Endothelial cell of umbilical vein (primary cell): ENCODE measurements around the gene SEH1L. TPM values are rescaled to one million over a fixed set of nuclear protein-coding genes. Genes with fewer than 3 reads are reported as not detected.

Source experiments
- BruUV-seq: library from RNA; stranded (reverse); fragments of 400-500 nt; replicated peaks from 2 replicates; lab custom pipeline; 2021; lab: Mats Ljungman, UMichigan
- CTCF ChIA-PET: fragments of 300-600, 350-600 bp; sonication (Branson Sonifier 250); formaldehyde crosslinking; loops from one replicate; lab custom pipeline; 2021; ENCODE audit warnings: antibody characterized with exemption, inconsistent platforms; lab: Charles Lee
- POLR2A ChIA-PET: fragments of 300-600, 350-600 bp; sonication (Branson Sonifier 250); formaldehyde crosslinking; loops from one replicate; lab custom pipeline; 2021; ENCODE audit warnings: antibody characterized with exemption, inconsistent platforms; lab: Charles Lee
- DNase-seq: peaks from one replicate; pipeline ENCODE4 v3.0.0-alpha.2; 2011; ENCODE audit warnings: low read depth, low spot score
- FAIRE-seq: peaks from 2 replicates; lab custom pipeline; 2011; peaks lifted over from hg19 to GRCh38; lab: Jason Lieb, UNC
- H2AFZ ChIP-seq: 2 replicates; pipeline ENCODE4 v1.6.0; 2012; ENCODE audit warnings: low read depth, low read length, control low read depth, inconsistent platforms
- H3K27ac ChIP-seq: 2 replicates; pipeline ENCODE4 v1.5.1; 2011; ENCODE audit warnings: low read depth, mild to moderate bottlenecking, control low read depth, low read length, moderate library complexity; ENCODE audit not compliant: insufficient read depth
- H3K27me3 ChIP-seq, 2 experiments: 2 replicates each; pipeline versions ENCODE4 v1.6.0 to v1.6.1; 2011; ENCODE audit warnings: low read length in 2 of 2, mixed read lengths in 1 of 2; ENCODE audit not compliant: control insufficient read depth in 2 of 2, insufficient read depth in 2 of 2
- H3K36me3 ChIP-seq, 2 experiments: 2 replicates in 1 of 2; 3 replicates in 1 of 2; pipeline ENCODE4 v1.5.1; 2011; ENCODE audit warnings: low read length in 2 of 2, mild to moderate bottlenecking in 1 of 2, moderate library complexity in 1 of 2; ENCODE audit not compliant: control insufficient read depth in 2 of 2, insufficient read depth in 2 of 2; ENCODE audit errors: extremely low read depth in 1 of 2
- H3K4me1 ChIP-seq: 3 replicates; pipeline ENCODE4 v1.5.1; 2011; ENCODE audit warnings: mild to moderate bottlenecking, low read length; ENCODE audit not compliant: control insufficient read depth, insufficient read depth; ENCODE audit errors: extremely low read depth
- H3K4me2 ChIP-seq: 2 replicates; pipeline ENCODE4 v1.6.1; 2011; ENCODE audit warnings: low read length, control low read depth, mixed read lengths; ENCODE audit not compliant: insufficient read depth
- H3K4me3 ChIP-seq, 3 experiments: fragments of 200-600 bp in 1 of 3; sonication (generic), shearing (Covaris generic) in 1 of 3; replicated peaks in 1 of 3; 2 replicates each; pipeline ENCODE4 v1.5.1; 2011 to 2016; ENCODE audit warnings: control low read depth in 3 of 3, low read length in 3 of 3, mild to moderate bottlenecking in 2 of 3, inconsistent platforms in 1 of 3, low read depth in 1 of 3, moderate library complexity in 1 of 3; ENCODE audit not compliant: insufficient read depth in 1 of 3
- H3K79me2 ChIP-seq: 2 replicates; pipeline ENCODE4 v1.6.0; 2012; ENCODE audit warnings: low read length, inconsistent platforms; ENCODE audit not compliant: control insufficient read depth, insufficient read depth
- H3K9ac ChIP-seq: replicated peaks from 2 replicates; pipeline ENCODE3; 2011; ENCODE audit warnings: low read length, control low read depth; ENCODE audit not compliant: insufficient read depth; ENCODE audit errors: extremely low read depth
- H3K9me1 ChIP-seq: replicated peaks from 3 replicates; pipeline ENCODE4 v1.6.0; 2011; ENCODE audit warnings: mild to moderate bottlenecking, low read length; ENCODE audit not compliant: control insufficient read depth, insufficient read depth; ENCODE audit errors: extremely low read depth
- H3K9me3 ChIP-seq: replicated peaks from 2 replicates; pipeline ENCODE4 v1.5.1; 2012; ENCODE audit warnings: low read length, inconsistent platforms; ENCODE audit not compliant: control insufficient read depth, insufficient read depth
- H4K20me1 ChIP-seq: replicated peaks from 2 replicates; pipeline ENCODE3; 2011; ENCODE audit warnings: mild to moderate bottlenecking, low read length; ENCODE audit not compliant: control insufficient read depth, insufficient read depth; ENCODE audit errors: extremely low read depth
- CTCF ChIP-seq, 2 donors: IDR thresholded peaks; 1 replicate in 1 of 2; 2 replicates in 1 of 2; pipeline ENCODE4 v1.5.1; 2011; ENCODE audit warnings: low read length in 2 of 2, mild to moderate bottlenecking in 2 of 2, moderate library complexity in 2 of 2, control low read depth in 1 of 2, inconsistent platforms in 1 of 2, low read depth in 1 of 2; ENCODE audit not compliant: insufficient read depth in 1 of 2; ENCODE audit errors: extremely low read depth in 1 of 2
- EZH2 ChIP-seq: IDR thresholded peaks from 2 replicates; pipeline ENCODE4 v1.6.1; 2012; ENCODE audit warnings: borderline replicate concordance, low read depth, mild to moderate bottlenecking, moderate library complexity, low read length, inconsistent platforms; ENCODE audit not compliant: severe bottlenecking
- FOS ChIP-seq: IDR thresholded peaks from 2 replicates; pipeline ENCODE4 v1.6.1; 2011; ENCODE audit warnings: mild to moderate bottlenecking, low read length, moderate library complexity, borderline replicate concordance; ENCODE audit not compliant: insufficient read depth
- GATA2 ChIP-seq: IDR thresholded peaks from 2 replicates; pipeline ENCODE4 v1.7.0; 2011; ENCODE audit warnings: low read depth, mild to moderate bottlenecking, moderate library complexity, mixed read lengths, low read length; ENCODE audit not compliant: insufficient read length, insufficient read depth
- JUN ChIP-seq: IDR thresholded peaks from 2 replicates; pipeline ENCODE4 v1.6.1; 2011; ENCODE audit warnings: borderline replicate concordance, low read depth; ENCODE audit not compliant: insufficient read length, insufficient read depth
- MYC ChIP-seq: IDR thresholded peaks from one replicate; pipeline ENCODE4 v1.6.1; 2011; ENCODE audit warnings: mild to moderate bottlenecking, low read depth, low read length
- POLR2A ChIP-seq: IDR thresholded peaks from 2 replicates; pipeline ENCODE4 v1.6.1; 2012; ENCODE audit warnings: low read depth, mild to moderate bottlenecking, control low read depth, low read length
- POLR2AphosphoS5 ChIP-seq: IDR thresholded peaks from 2 replicates; pipeline ENCODE4 v1.6.1; 2012; ENCODE audit warnings: low read depth, mild to moderate bottlenecking, control low read depth, low read length, moderate library complexity; ENCODE audit not compliant: insufficient read depth
- dilution Hi-C: fragments of 300-500 bp; cut with MboI; formaldehyde crosslinking; loops from one replicate; pipeline ENCODE4 v1.15.0; 2019; ENCODE audit warnings: low sequenced_read_pairs; ENCODE audit not compliant: extremely low pct_ligation_motif_present
- intact Hi-C: fragments of 100-400 bp; cut with micrococcal nuclease; formaldehyde crosslinking; loops from one replicate; pipeline ENCODE4 v1.10.0; 2022
- polyA plus RNA-seq, 4 experiments: library from polyadenylated mRNA; depleted of rRNA in 3 of 4; stranded (reverse) in 3 of 4; unstranded in 1 of 4; fragments of >200 nt; gene quantifications; 2 replicates each; pipeline versions ENCODE4 v1.2.1 to v1.2.3, GENCODE V29; 2011 to 2012; ENCODE audit warnings: missing spikeins in 1 of 4
- total RNA-seq: library from RNA; stranded (reverse); gene quantifications from 2 replicates; pipeline ENCODE4 v1.2.3, GENCODE V29; 2021
- TF ChIP-seq, protein P1 (sequence below): IDR thresholded peaks from 2 replicates; pipeline ENCODE4 v1.6.1; 2011; ENCODE audit not compliant: insufficient read depth, insufficient read length

Gene SEH1L
- total and polyA plus RNA-seq, 2 donors (not counting 3 experiments of a cell fraction or from before 2014, with no cell fraction given), result 19.8 to 42.8 TPM

DNA sequence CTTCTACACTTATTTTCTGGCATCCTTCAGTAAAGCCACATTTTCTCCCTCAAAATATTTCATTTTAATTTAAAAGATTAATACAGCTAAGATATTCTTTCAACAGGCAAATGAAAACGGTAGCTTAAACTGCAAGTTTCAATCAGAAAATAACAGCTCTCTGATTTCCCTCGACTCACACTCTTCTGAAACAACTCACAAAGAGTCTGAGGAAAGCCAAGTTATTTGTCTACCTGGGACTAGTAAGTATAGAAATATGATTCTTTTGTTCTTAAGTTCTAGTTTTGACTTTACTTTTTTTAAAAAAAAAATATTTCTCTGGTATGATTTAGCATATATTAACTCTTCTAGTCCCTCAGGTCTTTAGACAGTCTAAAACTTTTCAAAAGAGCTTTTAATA lies 70.6 kb downstream of the SEH1L start:
- Histone ChIP-seq H3K4me2 (no peak overlapping the region), H3K4me1 (peaks cover 10% of the 10 kb centered on the region), H3K9me1 (peaks cover under 1% of the 10 kb centered on the region), H3K79me2 (peaks cover 20% of the 10 kb centered on the region), H3K9me3 (no peaks in the 10 kb centered on the region), H4K20me1 (no peaks in the 10 kb centered on the region), H3K4me3 (no peak overlapping the region), H3K27ac (no peak overlapping the region), H3K36me3 (peaks cover 6 to 24% of the 10 kb centered on the region in 2 experiments), H2AFZ (no peak overlapping the region), H3K9ac (no peak overlapping the region), H3K27me3 (no peaks in the 10 kb centered on the region)
- POLR2A ChIA-PET, result interaction anchor here (0.7 kb wide), 1 partner anchor 20 kb away, joined by 3 read pairs; no protein-coding TSS in a partner anchor
- no peak for DNase-seq
- intact Hi-C loops, result no loop called here
- BruUV-seq, result no TSS peak
- dilution Hi-C loops, result no loop called here
- CTCF ChIA-PET, result interaction anchor here (0.8 to 2.0 kb wide), 2 partner anchors 15 to 69 kb away, joined by 3 to 5 read pairs; no protein-coding TSS in a partner anchor
- TF ChIP-seq POLR2AphosphoS5 (no peak), EZH2 (no peak), FOS (no peak), JUN (no peak), CTCF (IDR thresholded peaks at IDR 0.05; ENCODE audit: extremely low read depth in 1 of 2, insufficient read depth in 1 of 2, low read depth in 1 of 2, low read length in 2 of 2) (no peak), MYC (no peak), GATA2 (no peak), POLR2A (no peak)
- TF ChIP-seq, protein P1, sequence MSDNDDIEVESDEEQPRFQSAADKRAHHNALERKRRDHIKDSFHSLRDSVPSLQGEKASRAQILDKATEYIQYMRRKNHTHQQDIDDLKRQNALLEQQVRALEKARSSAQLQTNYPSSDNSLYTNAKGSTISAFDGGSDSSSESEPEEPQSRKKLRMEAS, result no peak
- no peak for FAIRE-seq
